Ishikawa (cell line): ENCODE data around the gene BAZ1A.

Experiments used
- CEBPB ChIP-seq: IDR thresholded peaks from 2 replicates; pipeline ENCODE4 v1.6.1; 2012
- CREB1 ChIP-seq: IDR thresholded peaks from 2 replicates; pipeline ENCODE4 v1.6.1; 2012; ENCODE audit warnings: low read depth
- EGR1 ChIP-seq: IDR thresholded peaks from 2 replicates; pipeline ENCODE4 v1.6.1; 2012
- EP300 ChIP-seq: IDR thresholded peaks from 2 replicates; pipeline ENCODE4 v1.6.1; 2012; ENCODE audit warnings: borderline replicate concordance
- MAX ChIP-seq: IDR thresholded peaks from 2 replicates; pipeline ENCODE4 v1.6.1; 2012
- NFIC ChIP-seq: IDR thresholded peaks from 2 replicates; pipeline ENCODE4 v1.6.1; 2012
- RAD21 ChIP-seq: IDR thresholded peaks from 2 replicates; pipeline ENCODE4 v1.6.1; 2012; ENCODE audit warnings: low read depth
- REST ChIP-seq: IDR thresholded peaks from 2 replicates; pipeline ENCODE4 v1.6.1; 2012; ENCODE audit warnings: low read depth, mild to moderate bottlenecking
- TAF1 ChIP-seq: IDR thresholded peaks from 2 replicates; pipeline ENCODE4 v1.6.1; 2012; ENCODE audit warnings: low read depth, mild to moderate bottlenecking
- TCF12 ChIP-seq: IDR thresholded peaks from 2 replicates; pipeline ENCODE4 v1.6.1; 2012; ENCODE audit warnings: low read depth
- TEAD4 ChIP-seq: IDR thresholded peaks from 2 replicates; pipeline ENCODE4 v1.6.1; 2012
- USF1 ChIP-seq: IDR thresholded peaks from 2 replicates; pipeline ENCODE4 v1.6.1; 2012
- YY1 ChIP-seq: IDR thresholded peaks from 2 replicates; pipeline ENCODE4 v1.6.1; 2012; ENCODE audit warnings: low read depth
- ZBTB7A ChIP-seq: IDR thresholded peaks from 2 replicates; pipeline ENCODE4 v1.6.1; 2012; ENCODE audit warnings: low read depth

BAZ1A gene

DNA sequence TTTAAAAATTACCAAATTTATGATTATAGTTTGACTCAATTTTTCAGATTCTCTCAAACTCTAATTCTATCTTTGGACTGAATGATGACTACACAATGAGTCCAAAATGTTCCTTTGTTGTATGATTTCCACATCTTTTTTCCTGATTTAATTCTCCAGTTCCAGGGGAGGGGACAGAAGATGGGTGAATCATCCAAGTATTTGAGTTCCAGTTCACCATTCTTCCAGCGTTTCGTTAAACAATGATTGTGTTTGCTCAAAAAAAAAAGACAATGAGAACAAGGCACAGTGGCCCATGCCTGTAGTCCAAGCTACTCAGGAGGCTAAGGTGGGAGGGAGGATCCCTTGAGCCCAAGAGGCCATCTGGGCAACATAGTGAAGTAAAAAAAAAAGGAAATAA lies 23.8 kb downstream of the BAZ1A start:
- TF ChIP-seq REST (no peak), TAF1 (no peak), TCF12 (no peak), TEAD4 (no peak), EGR1 (no peak), NFIC (no peak), CREB1 (no peak), ZBTB7A (no peak)

- no peak for TF ChIP-seq TCF12
- TF ChIP-seq RAD21: no peak
- TF ChIP-seq CREB1: no peak
- no peak for TF ChIP-seq MAX
- no peak for TF ChIP-seq EP300
Measured at GRCh38 chr14:34845869-34846268, 29.3 kb downstream of the BAZ1A start.

DNA sequence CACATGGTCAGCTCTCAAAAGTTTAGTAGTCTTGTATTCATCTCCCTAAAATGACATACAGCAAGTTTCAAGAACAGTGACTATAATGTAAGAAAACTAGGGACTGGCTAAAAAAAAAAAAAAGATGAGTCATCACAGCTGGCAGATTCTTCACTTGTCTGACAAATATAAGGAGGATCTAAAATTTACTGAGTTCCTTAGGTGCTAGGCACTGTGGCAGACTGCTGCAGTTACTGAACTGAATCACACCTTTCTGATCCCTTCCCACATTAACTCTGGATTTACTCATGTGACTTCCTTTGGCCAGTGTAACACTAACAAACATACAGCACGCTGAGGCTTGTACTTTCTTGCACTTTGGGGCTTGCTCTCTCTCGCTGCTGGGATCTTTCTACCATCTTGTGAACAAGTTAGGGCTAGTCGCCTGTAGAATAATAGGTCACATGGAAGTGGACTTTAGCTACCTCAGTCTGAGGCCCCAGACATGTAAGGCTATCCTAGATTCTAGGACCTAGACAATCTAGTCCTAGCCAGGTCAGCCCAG lies 32.1 kb downstream of the BAZ1A start:
- no peak for TF ChIP-seq YY1

DNA sequence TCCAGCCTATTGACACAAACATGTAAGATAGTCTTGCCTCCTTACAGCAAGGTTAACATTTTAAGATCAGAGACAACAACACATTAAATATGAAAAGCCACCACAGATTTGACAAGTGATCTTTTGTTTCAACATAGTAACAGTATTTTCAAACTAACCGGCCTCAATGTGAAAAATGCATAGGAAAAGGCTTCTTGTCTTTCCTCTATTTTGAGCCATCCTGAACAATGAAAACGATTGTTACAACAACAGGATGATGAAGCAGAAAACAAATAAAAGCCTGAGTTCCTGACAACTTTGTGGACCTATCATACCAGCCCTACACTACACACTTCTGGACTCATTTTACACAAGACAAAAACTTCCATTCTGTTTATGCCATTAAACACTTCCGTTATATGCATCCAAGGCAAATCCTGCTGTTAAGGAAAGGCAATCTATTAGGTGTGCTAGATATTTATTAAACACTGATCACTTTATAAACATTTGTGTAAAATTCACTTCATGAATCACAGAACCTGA lies 37.3 kb downstream of the BAZ1A start:
- TF ChIP-seq EGR1 (no peak), CEBPB (no peak), REST (no peak), MAX (no peak), TAF1 (no peak), TEAD4 (no peak)

- TF ChIP-seq EP300 (no peak), MAX (no peak)
Measured at GRCh38 chr14:34835312-34835711, 39.8 kb downstream of the BAZ1A start.

DNA sequence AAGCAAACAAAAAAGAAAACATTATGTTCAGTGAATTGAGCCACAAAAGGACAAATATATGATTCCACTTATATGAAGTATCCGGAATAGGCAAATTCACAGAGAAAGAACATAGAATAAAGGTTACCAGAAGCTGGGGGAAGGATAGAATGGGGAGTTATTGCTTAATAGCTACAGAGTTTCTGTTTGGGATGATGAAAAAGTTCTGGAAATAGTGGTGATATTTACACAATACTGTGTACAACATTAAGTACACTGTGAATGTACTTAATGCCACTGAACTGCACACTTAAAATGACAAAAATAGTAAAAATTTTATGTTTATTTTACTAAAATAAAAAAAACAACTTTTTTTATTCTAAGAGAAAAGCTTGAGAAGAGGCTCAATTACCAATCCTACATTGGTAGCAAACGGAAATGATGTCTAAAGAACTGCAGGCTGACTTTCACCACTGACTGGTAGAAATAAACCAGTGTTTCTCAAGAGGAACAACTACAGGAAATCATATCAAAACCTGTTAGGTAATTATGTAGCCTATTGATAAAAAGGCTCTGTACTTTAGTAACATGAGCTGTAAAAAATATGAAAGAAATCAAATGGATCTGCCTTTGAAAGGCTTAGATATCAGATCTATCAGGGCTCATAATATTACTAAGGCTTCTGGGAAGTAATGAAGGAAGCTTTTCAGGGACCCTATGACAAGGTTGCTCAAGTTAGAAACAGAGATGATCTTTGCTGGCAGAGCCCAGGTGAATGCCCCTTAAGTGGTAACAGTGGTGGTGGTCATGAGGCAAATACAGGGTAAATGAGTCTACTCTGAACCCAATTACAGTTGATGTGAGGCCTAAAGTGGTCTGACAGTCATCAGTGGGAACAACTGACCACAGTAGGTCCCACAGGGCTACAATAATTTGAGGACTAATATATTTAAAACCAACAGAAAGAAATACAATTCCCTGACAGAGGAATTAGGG lies 41.3 kb downstream of the BAZ1A start:
- no peak for TF ChIP-seq TCF12
- no peak for TF ChIP-seq TAF1
- no peak for TF ChIP-seq RAD21
- no peak for TF ChIP-seq TEAD4
- no peak for TF ChIP-seq NFIC
- no peak for TF ChIP-seq CREB1
- TF ChIP-seq REST: no peak
- no peak for TF ChIP-seq ZBTB7A
- no peak for TF ChIP-seq EP300
- no peak for TF ChIP-seq MAX
- TF ChIP-seq USF1: no peak
